Measurements from ENCODE around the gene ADGRG2. TPM values are rescaled to one million over a fixed set of nuclear protein-coding genes. Genes with fewer than 3 reads are reported as not detected.

ADGRG2 gene
- total RNA-seq, 1 experiment from 2014 or later: not detected

- H3K9me3 Mint-ChIP-seq (ENCODE audit: unreplicated experiment): no peaks in the 10 kb centered on the region
- BruUV-seq (replicated peaks): no TSS peak
Measured at GRCh38 chrX:18973527-18974192, 148.6 kb downstream of the ADGRG2 start.

GRCh38 chrX:18971506-18971905 is 150.8 kb downstream of the ADGRG2 start:
- DNase-seq: no peak
- no peak for TF ChIP-seq CTCF (IDR thresholded peaks at IDR 0.05; ENCODE audit: insufficient read depth in 1 of 2, low read depth in 1 of 2, low read length in 1 of 2, severe bottlenecking in 1 of 2, unreplicated experiment in 1 of 2)
- CTCF ChIA-PET: no interaction called here
- BruUV-seq (replicated peaks): no TSS peak
- Mint-ChIP-seq H3K9me3 (ENCODE audit: unreplicated experiment) (no peaks in the 10 kb centered on the region), H3K27ac (ENCODE audit: unreplicated experiment) (no peak overlapping the region), H3K27me3 (ENCODE audit: insufficient read depth, unreplicated experiment) (no peaks in the 10 kb centered on the region), H3K4me3 (ENCODE audit: unreplicated experiment) (no peak overlapping the region), H3K36me3 (ENCODE audit: insufficient read depth, unreplicated experiment) (no peaks in the 10 kb centered on the region), H3K4me1 (ENCODE audit: low read depth, unreplicated experiment) (peaks cover 23% of the 10 kb centered on the region)
- no peaks in the 10 kb centered on the region for H3K27me3 ChIP-seq (replicated peaks; ENCODE audit: control insufficient read depth, insufficient read depth, low read length)
- POLR2A ChIA-PET: no interaction called here
- no peak overlapping the region for H3K4me3 ChIP-seq (ENCODE audit: low read depth, low read length)
- no peaks in the 10 kb centered on the region for H3K4me1 ChIP-seq
- no peaks in the 10 kb centered on the region for H3K9me3 ChIP-seq
- intact Hi-C loops (cut with micrococcal nuclease; ENCODE audit: unreplicated experiment): no loop called here
- H3K36me3 ChIP-seq (ENCODE audit: control insufficient read depth, insufficient read depth, low read length): no peaks in the 10 kb centered on the region

More at GRCh38 chrX:18973527-18974192, 148.6 kb downstream of the ADGRG2 start:
- ChIA-PET POLR2A (no interaction called here), CTCF (no interaction called here)
- H3K36me3 ChIP-seq (ENCODE audit: control insufficient read depth, insufficient read depth, low read length): no peaks in the 10 kb centered on the region
- Mint-ChIP-seq H3K4me3 (ENCODE audit: unreplicated experiment) (no peak overlapping the region), H3K36me3 (ENCODE audit: insufficient read depth, unreplicated experiment) (no peaks in the 10 kb centered on the region), H3K27ac (ENCODE audit: unreplicated experiment) (no peak overlapping the region), H3K27me3 (ENCODE audit: insufficient read depth, unreplicated experiment) (no peaks in the 10 kb centered on the region), H3K4me1 (ENCODE audit: low read depth, unreplicated experiment) (peaks cover 14% of the 10 kb centered on the region)
- no peak for DNase-seq
- intact Hi-C loops (cut with micrococcal nuclease; ENCODE audit: unreplicated experiment): no loop called here
- no peaks in the 10 kb centered on the region for H3K27me3 ChIP-seq (replicated peaks; ENCODE audit: control insufficient read depth, insufficient read depth, low read length)
- TF ChIP-seq CTCF (IDR thresholded peaks at IDR 0.05; ENCODE audit: insufficient read depth in 1 of 2, low read depth in 1 of 2, low read length in 1 of 2, severe bottlenecking in 1 of 2, unreplicated experiment in 1 of 2): no peak
- H3K4me1 ChIP-seq: no peaks in the 10 kb centered on the region
- no peaks in the 10 kb centered on the region for H3K9me3 ChIP-seq
- no peak overlapping the region for H3K4me3 ChIP-seq (ENCODE audit: low read depth, low read length)

GRCh38 chrX:18970465-18970864 is 151.8 kb downstream of the ADGRG2 start:
- Histone ChIP-seq H3K36me3 (ENCODE audit: control insufficient read depth, insufficient read depth, low read length) (no peaks in the 10 kb centered on the region), H3K9me3 (no peaks in the 10 kb centered on the region), H3K4me3 (ENCODE audit: low read depth, low read length) (no peak overlapping the region), H3K27me3 (replicated peaks; ENCODE audit: control insufficient read depth, insufficient read depth, low read length) (no peaks in the 10 kb centered on the region), H3K4me1 (no peaks in the 10 kb centered on the region)
- H3K4me1 Mint-ChIP-seq (ENCODE audit: low read depth, unreplicated experiment): peaks cover 23% of the 10 kb centered on the region
- ChIA-PET CTCF (no interaction called here), POLR2A (no interaction called here)
- H3K27ac Mint-ChIP-seq (ENCODE audit: unreplicated experiment): no peak overlapping the region
- intact Hi-C loops (cut with micrococcal nuclease; ENCODE audit: unreplicated experiment): no loop called here
- DNase-seq: no peak
- BruUV-seq (replicated peaks): no TSS peak
- no peak for TF ChIP-seq CTCF (IDR thresholded peaks at IDR 0.05; ENCODE audit: insufficient read depth in 1 of 2, low read depth in 1 of 2, low read length in 1 of 2, severe bottlenecking in 1 of 2, unreplicated experiment in 1 of 2)
- no peaks in the 10 kb centered on the region for H3K27me3 Mint-ChIP-seq (ENCODE audit: insufficient read depth, unreplicated experiment)
- H3K9me3 Mint-ChIP-seq (ENCODE audit: unreplicated experiment): no peaks in the 10 kb centered on the region
- H3K4me3 Mint-ChIP-seq (ENCODE audit: unreplicated experiment): no peak overlapping the region
- H3K36me3 Mint-ChIP-seq (ENCODE audit: insufficient read depth, unreplicated experiment): no peaks in the 10 kb centered on the region
